Measurements from ENCODE around the gene TMEM156.

TMEM156 gene

GRCh38 chr4:38924353-38924752 lies 107.9 kb downstream of the TMEM156 start:
- H2AFZ ChIP-seq (ENCODE audit: low read depth, low read length, severe bottlenecking), result no peak overlapping the region
- no peak overlapping the region for H3K27ac ChIP-seq (ENCODE audit: low read depth, low read length)
- H3K9ac ChIP-seq (ENCODE audit: low read length), result no peak overlapping the region
- no peaks in the 10 kb centered on the region for H3K9me3 ChIP-seq (ENCODE audit: insufficient read depth, low read length)
- H3K79me2 ChIP-seq (ENCODE audit: insufficient read depth, low read length), result no peaks in the 10 kb centered on the region
- no peaks in the 10 kb centered on the region for H3K9me2 ChIP-seq (replicated peaks; ENCODE audit: insufficient read depth, low read length)
- no peaks in the 10 kb centered on the region for H3F3A ChIP-seq (ENCODE audit: insufficient read depth)
- H3K27me3 ChIP-seq (ENCODE audit: low read length), result no peaks in the 10 kb centered on the region
- H3K4me3 ChIP-seq (ENCODE audit: insufficient read depth, low read length, poor library complexity, severe bottlenecking), result no peak overlapping the region
- no peaks in the 10 kb centered on the region for H3K36me3 ChIP-seq (ENCODE audit: low read length)
- TF ChIP-seq, protein P1, sequence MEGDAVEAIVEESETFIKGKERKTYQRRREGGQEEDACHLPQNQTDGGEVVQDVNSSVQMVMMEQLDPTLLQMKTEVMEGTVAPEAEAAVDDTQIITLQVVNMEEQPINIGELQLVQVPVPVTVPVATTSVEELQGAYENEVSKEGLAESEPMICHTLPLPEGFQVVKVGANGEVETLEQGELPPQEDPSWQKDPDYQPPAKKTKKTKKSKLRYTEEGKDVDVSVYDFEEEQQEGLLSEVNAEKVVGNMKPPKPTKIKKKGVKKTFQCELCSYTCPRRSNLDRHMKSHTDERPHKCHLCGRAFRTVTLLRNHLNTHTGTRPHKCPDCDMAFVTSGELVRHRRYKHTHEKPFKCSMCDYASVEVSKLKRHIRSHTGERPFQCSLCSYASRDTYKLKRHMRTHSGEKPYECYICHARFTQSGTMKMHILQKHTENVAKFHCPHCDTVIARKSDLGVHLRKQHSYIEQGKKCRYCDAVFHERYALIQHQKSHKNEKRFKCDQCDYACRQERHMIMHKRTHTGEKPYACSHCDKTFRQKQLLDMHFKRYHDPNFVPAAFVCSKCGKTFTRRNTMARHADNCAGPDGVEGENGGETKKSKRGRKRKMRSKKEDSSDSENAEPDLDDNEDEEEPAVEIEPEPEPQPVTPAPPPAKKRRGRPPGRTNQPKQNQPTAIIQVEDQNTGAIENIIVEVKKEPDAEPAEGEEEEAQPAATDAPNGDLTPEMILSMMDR (IDR thresholded peaks at IDR 0.05; ENCODE audit: insufficient read depth, low read length, poor library complexity, severe bottlenecking), result no peak
- no peak for TF ChIP-seq EZH2phosphoT487 (conservative IDR thresholded peaks at IDR 0.05; ENCODE audit: low read length)
- H4K20me1 ChIP-seq (ENCODE audit: low read depth, low read length), result no peaks in the 10 kb centered on the region
- no peak overlapping the region for H3K4me2 ChIP-seq (ENCODE audit: low read depth, low read length, poor library complexity, severe bottlenecking)

DNA sequence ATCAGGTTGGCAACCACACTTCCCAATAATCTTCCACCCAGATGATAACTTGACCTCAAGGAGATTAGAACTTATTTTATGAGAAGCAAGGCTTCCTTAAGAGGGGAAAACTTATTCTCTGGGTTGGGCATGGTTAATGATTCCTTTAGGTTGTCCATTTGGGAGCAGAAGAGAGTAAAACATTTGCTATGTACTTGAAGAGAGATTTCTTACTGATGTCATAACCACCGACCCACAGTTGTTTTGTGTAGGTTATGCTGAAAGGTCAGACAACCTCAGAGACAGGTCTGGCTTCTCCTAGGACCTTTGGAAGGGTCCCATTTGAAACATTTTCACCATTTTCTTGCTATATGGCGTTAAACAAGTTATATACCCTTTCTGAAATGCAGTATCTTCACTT lies 108.5 kb downstream of the TMEM156 start:
- H3K4me2 ChIP-seq (ENCODE audit: low read depth, low read length, poor library complexity, severe bottlenecking), result no peak overlapping the region
- no peaks in the 10 kb centered on the region for H3K9me3 ChIP-seq (ENCODE audit: insufficient read depth, low read length)
- H3K27me3 ChIP-seq (ENCODE audit: low read length), result no peaks in the 10 kb centered on the region
- no peaks in the 10 kb centered on the region for H3F3A ChIP-seq (ENCODE audit: insufficient read depth)
- no peaks in the 10 kb centered on the region for H3K9me2 ChIP-seq (replicated peaks; ENCODE audit: insufficient read depth, low read length)
- H3K27ac ChIP-seq (ENCODE audit: low read depth, low read length), result no peak overlapping the region
- H3K4me3 ChIP-seq (ENCODE audit: insufficient read depth, low read length, poor library complexity, severe bottlenecking), result no peak overlapping the region
- TF ChIP-seq EZH2phosphoT487 (conservative IDR thresholded peaks at IDR 0.05; ENCODE audit: low read length), result no peak
- TF ChIP-seq, protein P1 (IDR thresholded peaks at IDR 0.05; ENCODE audit: insufficient read depth, low read length, poor library complexity, severe bottlenecking), result no peak
- no peaks in the 10 kb centered on the region for H3K79me2 ChIP-seq (ENCODE audit: insufficient read depth, low read length)
- no peak overlapping the region for H2AFZ ChIP-seq (ENCODE audit: low read depth, low read length, severe bottlenecking)
- H4K20me1 ChIP-seq (ENCODE audit: low read depth, low read length), result no peaks in the 10 kb centered on the region
- no peak overlapping the region for H3K9ac ChIP-seq (ENCODE audit: low read length)
- no peaks in the 10 kb centered on the region for H3K36me3 ChIP-seq (ENCODE audit: low read length)

- Histone ChIP-seq H3K36me3 (ENCODE audit: low read length) (no peaks in the 10 kb centered on the region), H3K79me2 (ENCODE audit: insufficient read depth, low read length) (no peaks in the 10 kb centered on the region), H2AFZ (ENCODE audit: low read depth, low read length, severe bottlenecking) (no peak overlapping the region), H3K9ac (ENCODE audit: low read length) (no peak overlapping the region), H3F3A (ENCODE audit: insufficient read depth) (no peaks in the 10 kb centered on the region), H3K9me3 (ENCODE audit: insufficient read depth, low read length) (no peaks in the 10 kb centered on the region), H4K20me1 (ENCODE audit: low read depth, low read length) (no peaks in the 10 kb centered on the region), H3K4me3 (ENCODE audit: insufficient read depth, low read length, poor library complexity, severe bottlenecking) (no peak overlapping the region), H3K27ac (ENCODE audit: low read depth, low read length) (no peak overlapping the region), H3K27me3 (ENCODE audit: low read length) (no peaks in the 10 kb centered on the region), H3K4me2 (ENCODE audit: low read depth, low read length, poor library complexity, severe bottlenecking) (no peak overlapping the region), H3K9me2 (replicated peaks; ENCODE audit: insufficient read depth, low read length) (no peaks in the 10 kb centered on the region)
- TF ChIP-seq, protein P1 (IDR thresholded peaks at IDR 0.05; ENCODE audit: insufficient read depth, low read length, poor library complexity, severe bottlenecking), result no peak
- TF ChIP-seq EZH2phosphoT487 (conservative IDR thresholded peaks at IDR 0.05; ENCODE audit: low read length), result no peak
These were observed 111.1 kb downstream of the TMEM156 start for GRCh38 chr4:38921151-38921550.

All from SU-DHL-6 (cell line).